ENCODE data around the gene CNTN1. TPM values are rescaled to one million over a fixed set of nuclear protein-coding genes. Genes with fewer than 3 reads are reported as not detected.

The CNTN1 gene
- total and polyA plus RNA-seq, 9 of the 15 experiments (the other 6 are each of a cell fraction or from before 2014, with no cell fraction given), result 0.16 TPM; not detected in 8

GRCh38 chr12:40911676-40912075, 219.4 kb downstream of the CNTN1 start (continued):
- TF ChIP-seq ZNF280A (IDR thresholded peaks at IDR 0.05; ENCODE audit: low read depth, partially characterized antibody), result no peak
- TF ChIP-seq KDM1A (IDR thresholded peaks at IDR 0.05), result no peak
- TF ChIP-seq TSC22D4 (tag; IDR thresholded peaks at IDR 0.05), result no peak

GRCh38 chr12:40915172-40915571, 222.9 kb downstream of the CNTN1 start:
- Histone ChIP-seq H3K9me3 (replicated peaks; ENCODE audit: control insufficient read depth, insufficient read depth, low read depth, low read length) (no peaks in the 10 kb centered on the region), H3K9me1 (ENCODE audit: control insufficient read depth, insufficient read depth, low read length) (no peaks in the 10 kb centered on the region), H3K4me2 (ENCODE audit: insufficient read depth, low read length) (no peak overlapping the region), H3K27me3 (ENCODE audit: control insufficient read depth in 2 of 2, insufficient read depth in 2 of 2, low read length in 2 of 2) (no peaks in the 10 kb centered on the region), H3K36me3 (ENCODE audit: control insufficient read depth, insufficient read depth, low read length) (no peaks in the 10 kb centered on the region), H3K4me3 (no peak overlapping the region), H3K4me1 (replicated peaks in 1 of 2; ENCODE audit: control insufficient read depth in 2 of 2, insufficient read depth in 2 of 2, low read length in 2 of 2) (no peaks in the 10 kb centered on the region), H2AFZ (ENCODE audit: low read depth, low read length) (no peak overlapping the region), H3K27ac (ENCODE audit: extremely low read depth, low read depth, low read length) (no peak overlapping the region), H4K20me1 (replicated peaks; ENCODE audit: control insufficient read depth, insufficient read depth, low read length) (no peaks in the 10 kb centered on the region), H3K9ac (ENCODE audit: insufficient read depth in 1 of 2, low read depth in 2 of 2, low read length in 2 of 2) (no peak overlapping the region), H3K79me2 (ENCODE audit: control insufficient read depth, insufficient read depth, low read length) (no peaks in the 10 kb centered on the region)
- POLR2A ChIA-PET, result no interaction called here
- no TSS peak for BruUV-seq (replicated peaks)
- DNase-seq (ENCODE audit: extremely low read depth in 1 of 4, low spot score in 3 of 4) (no peak), FAIRE-seq (no peak), ATAC-seq (no peak)
- intact Hi-C loops (cut with micrococcal nuclease), result no loop called here
- 3% methylated on average over 2 of the region's 2 CpGs for WGBS (ENCODE audit: insufficient coverage, low coverage, missing lambda C conversion rate)
- in situ Hi-C loops (cut with MboI), result loop anchor here (25.0 kb wide), 1 partner anchor 753 kb away; no protein-coding TSS in a partner anchor
- CTCF ChIA-PET (ENCODE audit: low intra/inter-chr PET ratio), result no interaction called here
- TF ChIP-seq EWSR1 (IDR thresholded peaks at IDR 0.05; ENCODE audit: borderline replicate concordance, low read depth, partially characterized antibody) (no peak), LCOR (CRISPR knock-in tag; IDR thresholded peaks at IDR 0.05) (no peak), RBM15 (IDR thresholded peaks at IDR 0.05; ENCODE audit: insufficient read depth, low read length) (no peak), SP1 (CRISPR knock-in tag; IDR thresholded peaks at IDR 0.05) (no peak), LEF1 (IDR thresholded peaks at IDR 0.05) (no peak), NFXL1 (CRISPR knock-in tag; IDR thresholded peaks at IDR 0.05) (no peak), THAP12 (CRISPR knock-in tag; IDR thresholded peaks at IDR 0.05) (no peak), ELF1 (tag; IDR thresholded peaks at IDR 0.05) (no peak), TEAD2 (tag; IDR thresholded peaks at IDR 0.05) (no peak), USF1 (CRISPR knock-in tag; IDR thresholded peaks at IDR 0.05) (no peak), CREB3L1 (IDR thresholded peaks at IDR 0.05; ENCODE audit: borderline replicate concordance, low read depth) (no peak), NCOA6 (IDR thresholded peaks at IDR 0.05) (no peak), MXD1 (CRISPR knock-in tag; IDR thresholded peaks at IDR 0.05; ENCODE audit: borderline replicate concordance, poor library complexity, severe bottlenecking) (no peak)
